CD4-positive, alpha-beta T cell treated with Interferon gamma for 1 hour (primary cell): ENCODE results near the gene SPRR4.

Source experiments
- DNase-seq: peaks from one replicate; pipeline ENCODE4 v3.0.0-alpha.2; 2020

The SPRR4 gene

GRCh38 chr1:152970495-152970894 lies at the start of gene SPRR4:
Gene SPRR4, plus strand, starts transcription at chr1:152970648. Its CDS starts 1,243 bp downstream, at chr1:152971891.
- no peak for DNase-seq

- no peak for DNase-seq
These were observed 46.3 kb upstream of the SPRR4 start for GRCh38 chr1:152924191-152924590.

- DNase-seq: no peak
These were observed 44.4 kb upstream of the SPRR4 start for GRCh38 chr1:152926091-152926490.

DNA sequence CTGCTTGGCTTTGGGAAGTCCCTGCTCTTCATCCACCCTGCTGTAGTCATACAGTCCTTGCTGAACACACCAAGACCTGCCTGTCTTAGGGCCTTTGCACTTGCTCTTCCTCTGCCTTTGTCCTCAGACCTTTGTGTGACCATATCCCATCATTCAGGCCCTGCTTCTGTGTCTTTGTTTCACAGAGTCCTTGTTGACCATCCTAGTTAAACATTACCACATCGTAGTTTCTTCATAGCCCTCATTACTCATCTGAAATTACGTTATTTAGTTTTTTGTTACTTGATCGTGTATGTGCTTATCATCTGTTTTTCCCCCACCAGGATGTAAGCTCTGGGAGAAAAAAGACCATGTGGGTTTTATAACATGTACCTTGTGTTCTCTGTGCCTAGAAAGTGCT lies 41.8 kb upstream of the SPRR4 start:
- no peak for DNase-seq

GRCh38 chr1:152932170-152932811 lies 38.2 kb upstream of the SPRR4 start:
- no peak for DNase-seq

GRCh38 chr1:152933196-152933595 lies 37.3 kb upstream of the SPRR4 start:
- no peak for DNase-seq

DNA sequence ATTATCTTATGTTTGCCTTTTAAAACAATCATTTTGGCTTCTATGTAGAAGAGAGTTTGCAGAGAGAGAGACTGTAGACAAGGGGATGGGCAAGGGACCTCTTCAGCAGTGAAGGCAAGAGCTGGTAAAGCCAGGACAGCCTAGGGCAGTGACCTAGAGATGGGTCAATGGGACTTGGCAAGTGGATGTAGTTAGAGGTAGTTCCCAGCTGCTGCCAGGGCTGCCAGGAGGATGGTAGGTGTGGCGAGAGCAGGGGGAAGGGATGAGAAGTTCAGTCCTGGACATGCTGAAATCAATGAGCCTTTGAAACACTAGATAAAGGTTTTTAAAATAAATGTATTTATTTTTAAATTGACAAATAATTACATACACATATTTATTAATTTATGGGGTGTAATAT lies 29.8 kb upstream of the SPRR4 start:
- no peak for DNase-seq

- no peak for DNase-seq
These were observed 29.3 kb upstream of the SPRR4 start for GRCh38 chr1:152941037-152941711.

DNA sequence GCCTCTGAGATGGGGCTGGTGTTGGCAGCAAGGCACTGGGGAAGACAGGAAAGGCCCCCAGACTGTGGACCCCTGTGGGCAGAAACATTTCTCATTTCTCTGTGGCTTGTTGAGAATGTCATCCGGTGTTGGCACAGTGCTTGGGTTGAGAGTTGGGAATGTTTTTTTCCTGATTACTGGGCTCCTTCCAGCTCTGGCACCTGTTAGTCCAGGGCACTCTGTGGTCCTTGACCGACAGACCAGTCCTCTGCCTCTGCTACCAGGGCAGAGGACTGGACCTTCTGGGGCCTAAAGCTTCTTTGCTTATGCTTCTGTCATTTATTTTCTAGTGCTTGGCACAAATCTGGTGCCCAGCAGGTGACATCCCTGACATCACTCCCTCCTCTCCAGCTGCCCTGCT lies 28.3 kb upstream of the SPRR4 start:
- no peak for DNase-seq

DNA sequence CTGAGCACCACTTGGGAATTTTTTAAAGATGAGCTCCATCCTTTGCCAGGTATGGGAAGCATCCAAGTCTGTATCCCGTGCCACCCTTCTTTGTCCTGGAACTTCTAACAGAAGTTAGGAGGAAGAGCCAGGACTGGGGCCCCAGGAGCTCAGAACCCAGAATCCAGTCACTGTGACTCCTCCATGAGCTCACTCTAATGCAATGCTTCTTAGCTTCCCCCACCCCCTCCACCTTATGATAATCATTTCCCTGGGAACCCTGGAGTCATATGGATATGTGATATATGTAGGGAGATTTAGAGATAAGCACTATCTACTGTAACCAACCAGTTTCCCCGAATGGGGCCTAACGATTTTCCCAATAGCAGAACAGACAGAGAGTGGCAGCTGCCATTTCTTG lies 24.2 kb upstream of the SPRR4 start:
- no peak for DNase-seq

DNA sequence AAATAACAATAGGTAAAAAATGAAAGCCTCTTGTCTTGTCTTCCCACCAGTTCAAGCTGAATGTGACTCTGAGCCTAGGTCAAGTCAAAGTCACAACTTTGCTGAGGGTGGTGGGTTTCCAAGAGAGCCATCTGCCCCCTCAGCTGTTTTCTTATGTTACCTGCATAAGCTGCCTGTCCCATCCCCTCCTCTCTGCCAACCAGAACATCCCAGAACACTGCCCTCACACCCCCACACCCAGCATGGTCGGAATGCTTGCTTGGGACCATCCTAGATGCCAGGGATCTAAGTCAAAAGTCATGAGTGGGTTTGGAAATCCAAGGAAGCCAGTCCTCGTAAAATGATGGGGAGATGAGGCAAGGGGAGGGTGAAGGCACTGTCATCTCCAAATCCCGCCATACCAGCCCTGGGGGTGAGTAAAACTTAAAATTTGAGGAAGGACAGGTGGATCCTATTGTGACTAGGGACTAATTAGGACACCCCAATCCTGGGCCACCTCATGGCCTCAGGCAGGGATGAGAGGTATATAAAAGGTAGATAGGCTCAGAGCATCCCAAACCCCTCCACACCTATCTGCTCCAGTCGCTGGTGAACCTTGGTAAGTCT lies 23.7 kb upstream of the SPRR4 start, which contains the start of gene SPRR5:
Gene SPRR5 (plus strand): TSS at position 556 of the 606 bp plus-strand sequence. CDS start 1,349 bp downstream, outside the sequence.
- DNase-seq: no peak

- no peak for DNase-seq
These were observed 18.7 kb upstream of the SPRR4 start for GRCh38 chr1:152951711-152952110.

- DNase-seq: no peak
These were observed 16.7 kb upstream of the SPRR4 start for GRCh38 chr1:152953761-152954160.

DNA sequence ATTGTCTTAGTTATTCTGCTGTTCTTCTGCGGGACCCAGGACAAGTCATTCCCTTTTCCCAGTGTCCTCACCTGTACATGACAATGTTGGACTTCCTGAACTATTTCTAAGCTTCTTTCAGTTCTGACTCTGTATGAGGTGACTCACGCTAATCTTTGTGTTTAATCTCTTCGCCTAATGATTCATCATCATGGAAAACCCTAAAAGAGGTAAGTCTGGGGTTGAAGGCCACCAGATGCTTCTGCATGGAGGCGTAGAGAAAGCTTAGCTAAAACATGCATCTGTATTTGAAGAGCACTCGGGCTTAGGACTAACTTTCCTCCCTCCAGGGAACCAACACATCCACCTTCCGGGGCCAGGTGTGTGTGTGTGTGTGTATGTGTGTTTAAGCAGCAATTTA lies 16.0 kb upstream of the SPRR4 start:
- no peak for DNase-seq

DNA sequence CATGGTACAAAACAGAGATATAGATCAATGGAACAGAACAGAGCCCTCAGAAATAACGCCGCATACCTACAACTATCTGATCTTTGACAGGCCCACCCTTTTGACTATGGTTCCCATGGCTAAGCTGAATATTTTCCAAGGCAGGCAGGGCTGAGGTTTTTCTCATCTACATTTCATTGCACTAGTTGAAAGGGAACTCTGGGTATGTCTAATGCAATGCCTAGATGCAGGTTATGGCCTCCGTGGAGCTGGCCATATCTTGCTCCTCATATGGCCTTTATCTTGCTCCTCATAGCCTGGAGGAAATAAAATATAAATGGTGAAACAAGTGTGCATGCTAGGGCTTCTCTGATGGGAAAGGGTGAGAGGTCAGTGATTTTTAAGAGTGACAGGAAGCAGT lies 12.9 kb upstream of the SPRR4 start:
- no peak for DNase-seq

- DNase-seq: no peak
These were observed 11.2 kb upstream of the SPRR4 start for GRCh38 chr1:152959273-152959672.

DNA sequence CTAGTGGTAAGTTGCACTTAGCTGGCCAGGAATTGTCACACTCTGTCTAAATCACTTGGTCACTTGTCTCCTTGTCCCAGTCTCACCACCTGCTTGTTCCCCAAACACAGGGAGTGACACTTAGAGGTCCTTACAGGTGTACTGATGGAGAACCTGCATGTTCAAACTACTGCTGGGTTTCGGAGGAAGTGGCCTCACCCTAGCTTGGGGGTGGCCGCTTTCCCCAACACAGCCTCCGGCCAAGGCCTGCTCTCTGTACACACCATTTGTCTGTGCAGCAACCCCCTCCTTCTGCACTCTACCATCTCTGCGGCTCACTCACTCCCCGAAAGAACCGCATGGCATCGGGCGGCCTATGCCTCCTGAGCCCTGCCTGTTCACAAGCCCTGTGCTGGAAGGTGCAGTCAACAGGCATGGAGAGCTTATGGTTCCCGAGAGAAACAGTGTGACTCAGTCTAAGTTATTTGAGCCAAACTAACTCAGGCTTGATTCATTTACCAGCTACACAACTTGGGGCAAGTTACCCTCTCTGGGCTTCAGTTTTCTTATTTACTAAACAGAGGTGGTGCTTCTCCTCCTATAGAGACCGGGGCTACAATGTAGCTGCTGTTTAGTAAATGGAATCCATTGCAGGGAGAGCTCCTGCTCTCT lies 10.5 kb upstream of the SPRR4 start:
- DNase-seq: no peak

DNA sequence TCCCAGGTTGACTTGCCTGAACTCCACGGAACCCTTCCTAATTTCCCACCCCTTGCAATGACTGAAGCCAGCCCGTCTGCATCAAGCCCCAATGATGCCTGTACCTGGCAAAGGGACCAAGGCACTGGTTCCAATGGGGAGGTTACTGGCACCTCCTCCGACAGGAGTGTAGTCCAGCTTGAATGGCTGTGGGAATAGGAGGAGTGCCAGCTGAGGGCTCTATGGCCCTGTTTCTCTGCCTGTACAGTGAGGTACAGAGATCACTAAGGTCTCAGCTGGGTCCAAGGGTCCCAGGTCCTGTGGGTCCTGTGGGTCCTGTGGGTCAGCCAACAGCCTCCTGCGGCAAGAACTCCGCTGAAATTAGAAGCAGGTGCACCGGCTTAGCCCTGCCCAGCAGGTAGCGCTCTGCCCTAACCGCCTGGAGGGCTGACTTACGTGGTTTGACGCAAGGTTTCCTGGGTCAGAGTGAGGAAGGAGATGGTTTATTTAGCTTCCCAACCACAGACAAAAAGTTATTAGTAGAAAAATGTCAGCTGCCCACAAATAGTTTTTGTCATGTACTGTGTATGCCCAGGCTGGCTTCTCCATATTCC lies 9.9 kb upstream of the SPRR4 start:
- no peak for DNase-seq

- no peak for DNase-seq
These were observed 9.1 kb upstream of the SPRR4 start for GRCh38 chr1:152961226-152961891.

DNA sequence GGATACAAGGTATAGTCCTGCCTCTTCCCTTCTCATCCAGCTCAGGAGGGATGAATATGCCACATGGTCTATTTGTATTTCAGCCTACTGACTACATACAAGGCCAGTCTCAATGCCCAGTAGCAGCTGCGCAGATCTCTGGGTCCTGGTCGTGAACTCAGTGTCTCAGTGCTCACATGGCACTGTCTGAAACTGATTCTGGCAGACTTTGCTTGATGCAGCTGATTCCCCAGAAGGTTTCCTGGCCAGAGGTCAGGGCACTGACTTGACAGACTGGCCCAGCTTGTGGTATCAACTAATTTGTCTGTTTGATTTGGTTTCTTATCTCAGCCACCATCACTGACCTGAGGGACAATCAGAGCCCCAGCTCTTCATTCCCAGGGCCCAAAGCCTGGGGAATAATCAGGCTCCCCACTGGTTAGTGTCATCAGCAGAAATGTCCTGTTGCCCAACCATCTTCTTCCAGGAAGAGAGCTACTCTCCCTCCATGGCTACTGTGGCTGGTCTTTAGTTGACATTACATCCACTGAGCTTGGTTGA lies 7.5 kb upstream of the SPRR4 start:
- no peak for DNase-seq

DNA sequence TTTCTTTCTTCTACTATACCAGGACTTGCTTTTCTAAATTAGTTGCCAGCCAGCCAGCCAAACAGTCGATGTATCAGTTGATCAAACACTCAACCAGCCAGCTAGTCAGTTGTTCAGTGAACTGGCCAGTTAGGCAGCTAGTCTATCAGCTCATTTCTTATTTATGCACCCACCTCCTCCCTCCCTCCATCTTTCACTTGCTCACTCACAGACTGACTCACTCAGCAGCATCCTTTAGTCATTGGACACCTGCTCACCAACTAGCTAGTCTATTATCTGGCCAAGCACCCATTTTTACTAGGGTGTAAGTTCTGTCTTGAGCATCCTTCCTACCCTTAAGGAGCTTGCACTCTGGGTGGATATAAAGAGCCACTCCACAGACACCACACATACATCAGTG lies 5.9 kb upstream of the SPRR4 start:
- DNase-seq: no peak

- DNase-seq: no peak
These were observed 4.6 kb upstream of the SPRR4 start for GRCh38 chr1:152965853-152966252.

DNA sequence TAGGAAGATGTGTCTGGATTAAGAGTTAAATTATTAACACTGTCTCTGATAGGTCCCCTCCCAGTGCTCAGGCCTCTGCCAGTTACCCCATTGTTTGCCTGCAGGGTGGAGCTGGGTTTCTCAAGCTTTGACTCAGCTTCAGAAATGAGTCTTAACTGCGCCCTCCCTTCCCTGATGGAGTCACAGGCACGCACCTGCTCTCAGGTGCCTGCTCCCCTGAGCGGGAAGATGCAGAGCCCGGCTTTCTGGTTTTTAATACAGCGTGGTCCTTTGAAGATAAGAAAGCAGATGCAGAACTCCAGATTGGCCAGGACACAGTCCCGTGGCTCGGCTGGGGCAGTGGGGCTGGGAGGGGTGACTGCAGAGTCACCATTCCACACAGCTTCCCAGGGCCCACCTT lies 3.2 kb upstream of the SPRR4 start:
- no peak for DNase-seq
